GM12873 (cell line): Measurements from ENCODE around the gene GBX1.

Experiments
- TF ChIP-seq, protein P1 (sequence below): IDR thresholded peaks from 2 replicates; pipeline ENCODE4 v1.5.1; 2012; ENCODE audit warnings: low read depth, mild to moderate bottlenecking, moderate library complexity, low read length, control low read depth; ENCODE audit not compliant: insufficient read depth; ENCODE audit errors: missing control alignments

The GBX1 gene

DNA sequence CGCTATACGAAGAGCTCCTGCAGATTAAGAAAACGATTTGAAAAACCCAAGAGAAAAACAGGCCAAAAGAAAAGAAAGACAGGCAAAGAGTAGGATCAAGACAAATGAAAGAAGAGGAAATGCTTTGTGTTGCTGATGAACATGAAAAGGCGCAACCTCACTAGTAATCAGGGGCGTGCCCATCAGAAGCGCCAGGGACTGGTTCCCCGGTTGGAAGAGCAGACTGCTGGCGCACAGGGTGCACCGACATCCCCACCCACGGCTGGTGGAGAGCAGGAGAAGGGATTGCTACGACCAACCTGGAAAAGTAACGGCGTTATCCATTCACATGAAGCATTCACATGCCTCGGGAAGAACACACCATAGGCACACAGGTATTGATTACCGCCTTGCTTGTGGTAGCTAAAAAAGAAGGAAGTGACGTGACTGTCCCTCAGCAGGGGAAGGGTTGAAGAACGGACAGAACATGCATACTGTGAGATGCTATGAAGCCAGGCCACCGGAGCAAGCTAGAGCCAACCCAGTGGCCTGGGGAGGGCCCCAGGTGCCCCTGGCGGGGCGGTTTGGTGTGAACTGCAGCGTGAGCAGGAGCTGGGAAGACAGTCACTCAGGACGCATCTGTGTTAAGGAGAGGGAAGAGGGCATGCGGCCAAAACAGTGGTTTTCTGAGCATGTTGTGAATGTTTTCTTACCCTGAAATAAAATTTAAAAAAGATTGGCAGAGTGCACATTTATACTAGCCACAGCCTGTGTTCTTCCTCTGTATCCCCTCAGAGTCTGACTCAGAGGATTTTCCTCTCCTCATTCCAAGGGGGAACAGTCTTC, 62.9 kb downstream of the GBX1 start:
- TF ChIP-seq, protein P1, sequence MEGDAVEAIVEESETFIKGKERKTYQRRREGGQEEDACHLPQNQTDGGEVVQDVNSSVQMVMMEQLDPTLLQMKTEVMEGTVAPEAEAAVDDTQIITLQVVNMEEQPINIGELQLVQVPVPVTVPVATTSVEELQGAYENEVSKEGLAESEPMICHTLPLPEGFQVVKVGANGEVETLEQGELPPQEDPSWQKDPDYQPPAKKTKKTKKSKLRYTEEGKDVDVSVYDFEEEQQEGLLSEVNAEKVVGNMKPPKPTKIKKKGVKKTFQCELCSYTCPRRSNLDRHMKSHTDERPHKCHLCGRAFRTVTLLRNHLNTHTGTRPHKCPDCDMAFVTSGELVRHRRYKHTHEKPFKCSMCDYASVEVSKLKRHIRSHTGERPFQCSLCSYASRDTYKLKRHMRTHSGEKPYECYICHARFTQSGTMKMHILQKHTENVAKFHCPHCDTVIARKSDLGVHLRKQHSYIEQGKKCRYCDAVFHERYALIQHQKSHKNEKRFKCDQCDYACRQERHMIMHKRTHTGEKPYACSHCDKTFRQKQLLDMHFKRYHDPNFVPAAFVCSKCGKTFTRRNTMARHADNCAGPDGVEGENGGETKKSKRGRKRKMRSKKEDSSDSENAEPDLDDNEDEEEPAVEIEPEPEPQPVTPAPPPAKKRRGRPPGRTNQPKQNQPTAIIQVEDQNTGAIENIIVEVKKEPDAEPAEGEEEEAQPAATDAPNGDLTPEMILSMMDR: no peak

DNA sequence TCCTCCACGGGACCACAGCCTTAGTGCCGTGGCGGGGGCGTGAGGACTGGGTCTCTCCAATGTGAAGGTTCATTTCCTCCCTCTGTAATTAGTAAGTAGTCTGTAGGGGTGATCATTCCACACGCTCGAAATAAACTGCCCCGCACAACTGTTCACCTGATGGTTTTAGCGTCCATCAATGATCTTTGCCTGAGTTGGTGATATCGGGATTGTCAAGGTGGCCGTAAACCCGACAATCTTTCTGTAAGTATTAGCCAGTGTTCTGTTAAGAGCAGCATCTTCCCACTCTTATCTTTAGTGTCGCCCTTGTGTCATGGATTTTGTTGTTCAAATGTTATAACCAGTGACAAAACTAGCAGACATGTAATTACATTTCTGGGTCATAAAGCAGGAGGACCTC, 63.5 kb downstream of the GBX1 start:
- TF ChIP-seq, protein P1: no peak

GRCh38 chr7:151102991-151103390, 64.5 kb downstream of the GBX1 start:
- TF ChIP-seq, protein P1: no peak

DNA sequence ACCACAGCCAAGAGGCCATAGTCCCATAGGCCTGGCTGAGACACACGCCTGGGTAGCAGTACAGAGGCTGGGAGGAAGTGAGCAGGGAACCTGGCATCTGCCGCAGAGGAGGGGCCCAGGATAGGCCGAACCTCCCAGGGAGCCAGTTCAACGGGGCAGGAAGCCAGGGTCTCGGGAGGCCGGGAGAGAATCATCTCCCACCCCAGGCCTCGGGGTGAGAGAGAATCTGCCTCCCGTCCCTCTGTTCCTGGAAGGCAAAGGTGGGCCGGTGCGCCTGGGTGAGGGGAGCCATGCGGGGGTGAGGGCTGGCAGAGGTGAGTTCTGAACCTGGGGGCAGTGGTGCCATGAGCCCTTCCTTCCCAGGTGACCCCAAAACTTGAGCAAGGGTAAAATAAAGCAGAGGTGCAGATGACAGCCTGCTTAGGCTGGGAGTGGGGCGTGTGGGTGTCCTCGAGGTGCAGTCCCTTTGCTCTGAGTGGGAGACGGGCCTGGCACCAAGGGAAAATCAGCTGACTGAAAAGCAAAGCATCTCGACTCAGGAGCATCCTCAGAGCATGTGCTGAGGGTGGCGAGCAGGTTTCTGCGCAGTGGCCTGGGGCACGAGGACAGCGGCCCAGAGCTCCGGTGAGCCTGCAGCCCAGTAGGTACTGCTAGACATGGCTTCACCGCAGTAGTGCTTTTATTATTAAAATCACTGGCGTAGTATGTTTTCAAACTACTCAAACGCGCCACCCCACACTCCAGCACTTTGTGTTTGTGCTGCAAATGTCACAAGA, 65.7 kb downstream of the GBX1 start:
- TF ChIP-seq, protein P1: no peak

- TF ChIP-seq, protein P1: no peak
Measured at GRCh38 chr7:151100921-151101320, 66.6 kb downstream of the GBX1 start.

GRCh38 chr7:151099486-151100211, 67.8 kb downstream of the GBX1 start:
- TF ChIP-seq, protein P1: no peak
